Limb (tissue), 2 donors: Measurements from ENCODE around the gene SCART1.
"Not testable (repeated sequence)": the region's sequence is repeated elsewhere in the genome, so short reads cannot be mapped to it uniquely, and the experiment has no call there.

ENCODE experiments used
- DNase-seq, 2 donors: peaks; one replicate each; pipeline ENCODE4 v3.0.0-alpha.2; 2016; ENCODE audit errors: extremely low spot score in 2 of 2

Gene SCART1

GRCh38 chr10:133453516-133454203 lies at the start of gene SCART1:
SCART1 (plus strand) TSS chr10:133453945; CDS start chr10:133453998, 53 bp downstream.
- no peak for DNase-seq

GRCh38 chr10:133405272-133405671 lies 48.5 kb upstream of the SCART1 start:
- no peak for DNase-seq

GRCh38 chr10:133405844-133406527 lies 47.8 kb upstream of the SCART1 start:
- no peak for DNase-seq

GRCh38 chr10:133411523-133412380 lies 42.0 kb upstream of the SCART1 start:
- DNase-seq, result no peak

- no peak for DNase-seq
Measured at GRCh38 chr10:133412381-133412711, 41.4 kb upstream of the SCART1 start.

- DNase-seq, result not testable (repeated sequence)
Measured at GRCh38 chr10:133414401-133414800, 39.3 kb upstream of the SCART1 start.

GRCh38 chr10:133415752-133416151 lies 38.0 kb upstream of the SCART1 start:
- DNase-seq, result no peak

GRCh38 chr10:133418289-133418993 lies 35.3 kb upstream of the SCART1 start:
- no peak for DNase-seq

GRCh38 chr10:133419211-133419950 lies 34.4 kb upstream of the SCART1 start:
- no peak for DNase-seq

- DNase-seq, result no peak
Measured at GRCh38 chr10:133420028-133420427, 33.7 kb upstream of the SCART1 start.

GRCh38 chr10:133420579-133420978 lies 33.2 kb upstream of the SCART1 start:
- no peak for DNase-seq

- DNase-seq, result no peak
Measured at GRCh38 chr10:133421336-133422222, 32.2 kb upstream of the SCART1 start.

- peak in 1 of 2 donors; percentile 45 for DNase-seq
Measured at GRCh38 chr10:133422223-133422806, 31.4 kb upstream of the SCART1 start.

GRCh38 chr10:133422807-133423771 lies 30.7 kb upstream of the SCART1 start:
- DNase-seq, result peak in 1 of 2 donors; percentile 45

- DNase-seq, result peak in 1 of 2 donors; percentile 36
Measured at GRCh38 chr10:133424102-133424501, 29.6 kb upstream of the SCART1 start.

- DNase-seq, result not testable (repeated sequence)
Measured at GRCh38 chr10:133424601-133425000, 29.1 kb upstream of the SCART1 start, which contains the start of gene SPRN. SPRN (minus strand) TSS chr10:133424625; CDS start chr10:133423681, 944 bp downstream.

GRCh38 chr10:133429571-133429970 lies 24.2 kb upstream of the SCART1 start:
- DNase-seq, result not testable (repeated sequence)
